GM18858 (cell line): ENCODE measurements around the gene SVIL.
A peak's percentile ranks its signal among the peaks of the same experiment; 100 is the strongest.
"Not testable (repeated sequence)": the region's sequence is repeated elsewhere in the genome, so short reads cannot be mapped to it uniquely, and the experiment has no call there.

Experiments used
- ATAC-seq: cut with Tn5 transposase; IDR thresholded peaks from one replicate; pipeline ENCODE4 v1.9.1; 2021; ENCODE audit not compliant: unreplicated experiment

SVIL gene

GRCh38 chr10:29470355-29470705 is 164.4 kb downstream of the SVIL start:
- ATAC-seq = no peak

- ATAC-seq = no peak
Observed at GRCh38 chr10:29469481-29470354, 165.1 kb downstream of the SVIL start.

DNA sequence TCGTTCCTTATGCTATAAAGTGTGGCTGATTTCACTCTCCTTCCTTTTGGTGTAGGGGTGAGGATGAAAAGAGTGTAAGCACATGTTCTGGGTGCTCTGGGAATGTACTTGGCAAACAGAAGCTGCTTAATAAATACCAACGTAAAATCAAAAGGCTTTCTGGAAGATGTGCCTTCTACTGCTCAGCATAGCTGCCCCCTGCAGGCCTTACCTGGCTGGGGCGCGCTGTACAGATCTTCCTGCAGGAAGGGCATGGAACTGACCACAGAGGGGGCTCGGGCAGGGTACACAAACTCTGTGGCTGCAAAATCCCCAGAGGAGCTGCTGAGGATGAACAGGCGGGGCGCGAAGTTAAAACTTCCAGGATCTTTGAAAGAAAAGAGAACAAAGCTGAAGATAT is 169.4 kb downstream of the SVIL start:
- no peak for ATAC-seq

DNA sequence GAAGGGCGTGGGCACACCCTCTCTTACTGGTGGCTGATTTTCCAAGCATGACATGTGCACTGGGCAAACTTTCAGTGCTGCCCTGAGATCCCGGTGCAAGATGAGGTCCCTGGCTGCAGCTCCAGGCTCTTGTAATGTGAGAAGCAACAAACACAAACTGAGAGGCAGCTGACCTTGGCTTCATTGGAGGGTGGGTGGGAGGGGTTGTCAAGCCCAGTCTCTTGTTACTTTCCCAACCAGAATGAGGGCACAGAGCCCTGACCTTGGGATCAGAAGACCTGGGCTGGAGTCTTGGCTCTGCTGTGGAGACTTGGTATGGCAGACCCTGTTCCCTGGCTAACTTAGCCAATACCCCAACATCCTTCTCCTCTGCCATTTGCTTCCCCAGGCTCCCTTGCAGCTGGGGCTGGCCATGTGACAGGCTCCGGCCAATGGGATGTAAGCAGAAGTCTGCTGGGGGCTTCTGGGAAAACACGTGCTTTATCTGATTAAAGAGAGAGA is 170.1 kb downstream of the SVIL start:
- ATAC-seq = not testable (repeated sequence)

DNA sequence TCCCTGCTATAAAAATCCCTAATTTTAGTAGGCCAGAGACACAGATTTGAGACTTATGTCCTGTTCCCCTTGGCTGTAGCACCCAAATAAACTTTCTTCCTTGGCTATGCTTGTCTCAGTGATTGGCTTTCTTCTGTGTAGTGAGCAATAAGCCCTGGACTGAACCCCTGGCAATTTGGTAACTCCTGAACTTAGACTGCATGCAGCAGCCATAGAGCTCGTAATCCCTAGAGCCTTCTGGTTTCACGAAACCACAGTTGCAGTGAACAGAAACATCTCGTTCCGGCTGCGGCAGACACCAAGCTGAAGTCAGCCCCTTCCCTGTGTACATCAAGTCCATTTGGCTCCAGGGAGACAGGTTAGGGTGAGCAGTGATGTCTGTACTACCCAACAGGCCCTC is 173.7 kb downstream of the SVIL start:
- no peak for ATAC-seq

DNA sequence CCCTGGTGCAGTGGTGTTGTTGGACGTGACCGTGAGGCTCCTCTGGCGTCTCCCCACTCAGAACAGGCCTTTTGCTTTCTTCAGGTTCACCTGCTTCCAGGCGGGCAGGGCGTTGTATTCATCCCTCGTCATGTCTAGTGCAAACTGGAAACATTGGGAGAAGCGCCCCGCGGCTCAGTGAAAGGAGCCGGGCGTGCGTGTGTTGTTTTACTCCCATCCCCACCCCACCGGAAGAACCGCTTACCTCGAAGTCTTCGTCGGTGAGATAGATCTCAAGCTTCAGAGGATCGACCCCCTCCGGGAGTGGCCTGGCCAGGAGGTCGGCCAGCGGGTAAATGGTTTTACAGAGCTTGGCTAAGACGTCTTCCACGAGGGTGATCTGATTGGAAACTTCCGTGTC is 176.6 kb downstream of the SVIL start:
- ATAC-seq = not testable (repeated sequence)

- no peak for ATAC-seq
Observed at GRCh38 chr10:29455095-29455494, 179.7 kb downstream of the SVIL start.

DNA sequence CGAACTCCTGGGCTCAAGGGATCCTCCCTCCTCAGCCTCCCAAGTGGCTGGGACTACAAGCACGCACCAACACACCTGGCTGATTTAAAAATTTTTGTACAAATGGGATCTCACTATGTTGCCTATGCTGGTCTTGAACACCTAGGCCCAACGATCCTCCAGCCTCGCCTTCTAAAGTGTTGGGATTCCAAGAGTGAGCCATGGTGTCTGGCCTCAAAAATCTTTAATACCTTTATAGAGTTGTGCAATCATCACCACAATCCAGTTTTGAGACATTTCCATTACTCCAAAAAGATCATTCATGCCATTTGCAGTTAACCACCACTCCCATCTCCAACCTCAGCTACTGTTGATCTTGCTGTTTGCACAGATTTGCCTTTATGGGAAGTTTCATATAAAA is 180.5 kb downstream of the SVIL start:
- ATAC-seq = no peak

GRCh38 chr10:29452546-29452945 is 182.2 kb downstream of the SVIL start:
- no peak for ATAC-seq

- ATAC-seq = no peak
Observed at GRCh38 chr10:29451946-29452345, 182.8 kb downstream of the SVIL start.

GRCh38 chr10:29450405-29450804 is 184.4 kb downstream of the SVIL start:
- ATAC-seq = no peak

GRCh38 chr10:29448756-29449592 is 185.8 kb downstream of the SVIL start:
- peak; percentile 54 for ATAC-seq

DNA sequence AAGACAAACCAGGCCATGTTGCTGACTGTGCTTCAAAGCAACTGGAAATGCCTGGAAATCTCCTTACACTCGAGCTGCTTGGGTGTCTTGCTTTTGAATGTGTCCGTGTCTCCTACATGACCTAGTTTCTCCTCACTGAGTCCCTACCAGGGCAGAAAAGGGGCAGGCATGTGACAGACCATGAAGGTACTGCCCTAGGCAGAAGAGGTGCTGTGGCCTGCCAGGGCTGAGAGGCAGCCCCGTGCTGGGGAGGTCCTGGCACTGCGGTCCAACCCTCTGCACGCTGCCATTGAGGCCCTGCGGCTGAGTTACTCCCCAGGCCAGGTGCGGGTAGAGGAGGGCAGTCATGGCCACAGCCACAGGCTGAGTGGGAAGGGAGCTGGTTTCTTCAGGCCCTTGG is 186.6 kb downstream of the SVIL start:
- ATAC-seq = no peak

DNA sequence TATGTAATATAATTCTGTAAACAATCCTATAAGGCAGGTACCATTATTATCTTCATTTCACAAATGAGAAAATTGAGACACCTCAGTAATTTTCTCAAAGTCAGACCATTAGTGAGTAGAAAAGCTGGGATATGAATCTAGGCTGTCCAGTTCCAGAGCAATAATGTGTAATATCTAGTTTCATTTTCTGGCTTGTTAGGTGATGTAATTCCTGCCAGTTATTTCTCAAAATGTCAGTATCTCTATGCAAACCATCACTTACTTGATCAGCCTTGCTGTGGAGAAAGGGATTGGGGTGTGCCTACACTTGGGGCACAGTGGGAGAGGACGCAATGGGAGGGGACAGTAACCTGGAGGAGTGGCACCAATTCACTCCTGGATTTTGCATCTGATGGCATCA is 188.4 kb downstream of the SVIL start:
- ATAC-seq = no peak

- no peak for ATAC-seq
Observed at GRCh38 chr10:29443745-29444523, 190.8 kb downstream of the SVIL start.

GRCh38 chr10:29440981-29441380 is 193.8 kb downstream of the SVIL start:
- no peak for ATAC-seq

- ATAC-seq = not testable (repeated sequence)
Observed at GRCh38 chr10:29439005-29439404, 195.8 kb downstream of the SVIL start.

DNA sequence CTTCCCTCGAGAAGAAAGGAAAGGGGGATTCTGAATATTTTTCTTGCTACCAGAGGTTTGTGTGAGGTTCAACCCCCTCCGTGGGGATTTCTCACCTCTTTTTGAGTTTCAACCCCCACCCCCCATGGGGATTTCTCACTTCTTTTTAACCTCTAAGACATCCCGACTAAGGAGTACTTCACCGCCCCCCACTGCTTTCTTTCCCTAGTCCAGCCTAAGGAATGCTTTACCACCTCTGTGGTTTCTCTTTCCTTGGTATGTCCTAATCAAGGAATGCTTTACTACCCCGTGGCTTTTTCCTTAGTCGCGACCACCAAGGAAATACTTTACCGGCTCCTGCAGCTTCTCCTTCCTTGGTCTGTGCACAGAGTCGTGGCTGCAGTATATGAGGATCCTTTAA is 196.5 kb downstream of the SVIL start:
- ATAC-seq = no peak

- no peak for ATAC-seq
Observed at GRCh38 chr10:29437871-29438270, 196.9 kb downstream of the SVIL start.

GRCh38 chr10:29435809-29436501 is 198.8 kb downstream of the SVIL start:
- ATAC-seq = no peak

DNA sequence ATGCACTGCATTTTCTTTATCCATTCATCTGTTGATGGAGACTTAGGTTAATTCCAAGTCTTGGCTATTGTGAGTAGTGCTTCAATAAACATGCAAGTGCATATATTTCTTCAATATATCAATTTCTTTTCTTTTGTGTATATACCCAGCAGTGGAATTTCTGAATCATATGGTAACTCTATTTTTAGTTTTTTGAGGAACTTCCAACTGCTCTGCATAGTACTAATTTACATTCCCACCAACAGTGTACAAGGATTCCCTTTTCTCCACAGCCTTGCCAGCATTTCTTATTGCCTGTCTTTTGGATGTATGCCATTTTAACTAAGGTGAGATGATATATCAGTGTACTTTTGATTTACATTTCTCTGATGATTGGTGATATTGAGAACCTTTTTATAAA is 200.7 kb downstream of the SVIL start:
- no peak for ATAC-seq
